Stimulated activated CD8-positive, alpha-beta memory T cell treated with anti-CD3 and anti-CD28 coated beads, Interleukin-4, amount 100 ng/mL, for 1 hour (primary cell): ENCODE data around the gene GCAT.
A peak's percentile ranks its signal among the peaks of the same experiment; 100 is the strongest.

Experiments
- DNase-seq, 2 donors: peaks; one replicate each; pipeline ENCODE4 v3.0.0-alpha.2; 2020; ENCODE audit warnings: low read depth in 2 of 2, low spot score in 1 of 2

Gene GCAT

DNA sequence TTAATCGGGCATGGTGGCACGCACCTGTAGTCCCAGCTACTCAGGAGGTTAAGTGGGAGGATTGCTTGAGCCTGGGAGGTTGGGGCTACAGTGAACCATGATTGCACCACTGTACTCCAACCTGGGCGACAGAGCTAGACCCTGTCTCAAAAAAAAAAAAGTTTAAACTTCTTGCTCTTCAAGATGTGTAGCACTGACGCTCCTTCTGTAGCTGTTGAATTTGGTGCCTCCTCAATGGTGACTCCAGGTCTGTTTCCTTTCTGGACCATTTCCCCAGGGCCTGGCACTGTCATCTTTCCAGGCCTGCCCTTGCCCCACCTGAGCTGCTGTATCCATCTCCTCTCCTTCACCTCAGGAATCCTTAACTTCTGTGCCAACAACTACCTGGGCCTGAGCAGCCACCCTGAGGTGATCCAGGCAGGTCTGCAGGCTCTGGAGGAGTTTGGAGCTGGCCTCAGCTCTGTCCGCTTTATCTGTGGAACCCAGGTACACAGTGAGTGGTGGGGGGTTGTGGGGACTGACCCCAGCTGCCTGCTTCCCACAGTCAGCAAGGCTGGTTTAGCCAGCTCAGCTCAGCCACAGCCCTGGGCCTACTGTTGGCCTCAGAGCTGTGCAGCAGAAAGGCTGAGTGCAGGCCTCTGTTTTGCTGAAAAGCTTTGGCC is 2.1 kb downstream of the GCAT start:
- DNase-seq, result no peak

GRCh38 chr22:37811867-37812266 is 4.1 kb downstream of the GCAT start:
- DNase-seq, result no peak

DNA sequence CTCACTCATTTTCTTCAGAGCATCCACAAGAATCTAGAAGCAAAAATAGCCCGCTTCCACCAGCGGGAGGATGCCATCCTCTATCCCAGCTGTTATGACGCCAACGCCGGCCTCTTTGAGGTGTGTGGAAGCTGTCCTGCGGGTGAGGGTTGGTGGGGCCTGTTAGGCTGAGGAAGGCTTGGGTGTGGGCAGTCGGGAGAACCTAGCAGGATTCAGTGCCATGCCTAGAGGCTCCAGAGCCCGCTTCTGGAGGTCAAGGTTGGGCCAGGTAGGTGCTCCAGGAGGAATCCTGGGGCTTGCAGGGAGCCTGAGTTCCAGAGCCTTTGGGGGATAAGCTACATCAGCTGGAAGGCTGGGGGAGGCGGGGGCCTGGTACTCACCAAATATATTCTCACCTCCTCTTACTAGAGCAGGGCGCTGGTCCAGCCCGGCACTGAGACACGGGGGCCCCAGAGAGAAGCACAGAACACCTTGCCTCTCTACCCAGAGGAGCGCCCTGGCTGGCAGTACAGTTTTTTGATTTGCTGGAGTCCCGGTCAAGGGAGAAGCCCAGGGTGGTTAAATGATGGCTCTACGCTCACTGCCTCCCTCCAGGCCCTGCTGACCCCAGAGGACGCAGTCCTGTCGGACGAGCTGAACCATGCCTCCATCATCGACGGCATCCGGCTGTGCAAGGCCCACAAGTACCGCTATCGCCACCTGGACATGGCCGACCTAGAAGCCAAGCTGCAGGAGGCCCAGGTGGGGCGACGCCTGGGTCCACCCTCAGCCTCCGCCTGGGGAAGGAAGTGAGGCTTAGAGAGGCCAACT is 5.3 kb downstream of the GCAT start:
- DNase-seq, result no peak

DNA sequence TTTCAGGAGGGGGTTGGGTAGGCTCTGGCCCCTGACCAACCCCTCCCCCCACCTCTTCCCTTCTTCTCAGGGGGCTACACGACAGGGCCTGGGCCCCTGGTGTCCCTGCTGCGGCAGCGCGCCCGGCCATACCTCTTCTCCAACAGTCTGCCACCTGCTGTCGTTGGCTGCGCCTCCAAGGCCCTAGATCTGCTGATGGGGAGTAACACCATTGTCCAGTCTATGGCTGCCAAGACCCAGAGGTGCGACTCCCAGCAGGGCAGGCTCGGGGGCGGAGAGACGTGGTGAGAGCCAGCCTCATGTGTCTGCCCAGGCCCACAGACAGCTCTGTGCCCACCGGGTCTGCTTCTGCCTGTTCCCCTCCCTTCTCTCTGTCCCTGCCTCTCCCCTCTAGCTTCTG is 7.9 kb downstream of the GCAT start:
- no peak for DNase-seq

GRCh38 chr22:37816543-37817180 is 8.9 kb downstream of the GCAT start:
- DNase-seq, result no peak

- DNase-seq, result peak; percentile 65 to 71
Measured at GRCh38 chr22:37817705-37818408, 10.1 kb downstream of the GCAT start.

DNA sequence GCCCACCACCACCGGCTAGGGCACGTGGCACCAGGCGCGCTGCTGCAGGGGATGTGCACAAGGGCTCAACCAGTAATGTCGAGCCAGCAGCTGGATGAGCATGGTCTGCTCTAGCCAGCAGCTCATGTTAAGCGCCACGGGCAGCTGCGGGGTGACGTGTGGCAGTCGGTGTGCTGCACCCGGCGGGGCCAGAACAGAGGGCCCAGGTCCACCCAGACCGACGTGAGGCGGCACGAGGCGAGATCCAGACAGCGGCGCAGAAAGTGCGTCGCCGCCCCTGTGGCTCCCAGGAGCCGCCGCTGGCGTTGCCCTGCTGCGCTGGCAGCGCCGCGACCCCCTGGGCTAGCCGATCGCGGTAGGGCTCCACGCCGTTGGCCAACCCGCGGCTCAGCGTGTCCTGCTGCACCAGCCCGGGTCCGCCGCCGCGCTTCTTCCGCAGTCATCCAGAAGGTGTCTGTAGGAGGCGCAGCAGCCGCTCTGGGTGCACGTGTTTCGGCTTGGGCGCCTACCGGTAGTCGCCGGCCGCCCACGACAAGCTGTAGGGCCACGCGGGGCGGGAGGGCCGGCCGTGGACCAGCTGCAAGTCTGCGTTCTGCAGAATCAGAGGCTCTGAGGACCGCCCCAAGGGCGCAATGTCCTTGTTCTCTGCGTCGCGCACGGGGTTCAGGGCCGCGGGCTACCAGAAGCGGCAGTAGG is 10.8 kb downstream of the GCAT start:
- peak in 1 of 2 donors; percentile 27 for DNase-seq

DNA sequence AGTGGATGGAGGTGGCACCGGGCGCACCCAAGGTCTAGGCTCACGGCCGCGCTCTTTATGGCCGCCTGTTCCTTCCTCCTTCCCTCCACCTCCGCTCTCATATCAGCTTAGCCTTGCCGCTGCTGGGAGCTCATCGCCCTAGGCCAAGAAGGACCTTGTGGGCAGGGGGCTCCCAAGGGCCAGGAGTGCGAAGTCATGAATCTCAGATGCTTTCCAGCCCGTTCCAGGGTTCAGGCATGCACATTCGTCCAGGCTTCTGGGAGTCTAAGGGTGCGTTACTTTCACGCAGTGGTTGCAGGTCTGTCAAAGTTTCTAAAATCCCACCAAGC is 11.3 kb downstream of the GCAT start:
- DNase-seq, result no peak

- no peak for DNase-seq
Measured at GRCh38 chr22:37820350-37820749, 12.6 kb downstream of the GCAT start.

DNA sequence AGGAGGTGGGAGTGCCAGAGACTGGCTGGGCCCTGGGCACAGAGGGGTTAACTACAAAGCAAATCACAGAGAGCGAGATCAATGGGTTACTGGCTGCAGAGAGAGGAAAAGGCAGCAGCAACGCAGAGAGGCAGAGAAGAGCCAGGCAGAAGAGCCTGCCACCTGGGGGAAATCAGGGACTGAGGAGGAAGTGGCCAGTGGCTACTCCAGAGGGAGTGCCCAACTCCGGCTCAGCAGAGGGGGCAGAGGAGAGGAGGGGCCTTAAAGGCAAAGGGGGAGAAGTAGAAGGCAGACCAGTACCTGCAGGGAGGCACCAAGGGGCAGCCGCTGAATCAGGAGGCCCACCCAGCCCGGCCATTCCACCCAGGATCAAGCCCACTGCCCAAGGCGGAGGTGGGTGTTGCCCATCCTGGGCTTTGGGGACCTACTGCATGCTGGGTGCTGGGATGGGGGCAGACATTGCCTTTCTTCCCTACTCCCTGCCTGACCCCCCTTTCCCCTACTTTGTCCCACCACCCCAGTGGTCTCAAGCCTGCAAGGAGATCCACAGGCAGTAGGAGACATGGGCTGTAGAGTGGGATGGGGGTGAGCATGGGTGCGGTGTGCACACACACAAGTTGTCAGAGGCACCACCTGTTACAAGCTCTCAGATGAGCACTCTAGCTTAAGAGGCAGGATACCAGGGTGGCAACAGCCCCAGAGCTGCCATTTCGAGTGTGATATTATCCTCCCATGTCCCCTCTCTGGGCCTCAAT is 14.5 kb downstream of the GCAT start:
- DNase-seq, result no peak

DNA sequence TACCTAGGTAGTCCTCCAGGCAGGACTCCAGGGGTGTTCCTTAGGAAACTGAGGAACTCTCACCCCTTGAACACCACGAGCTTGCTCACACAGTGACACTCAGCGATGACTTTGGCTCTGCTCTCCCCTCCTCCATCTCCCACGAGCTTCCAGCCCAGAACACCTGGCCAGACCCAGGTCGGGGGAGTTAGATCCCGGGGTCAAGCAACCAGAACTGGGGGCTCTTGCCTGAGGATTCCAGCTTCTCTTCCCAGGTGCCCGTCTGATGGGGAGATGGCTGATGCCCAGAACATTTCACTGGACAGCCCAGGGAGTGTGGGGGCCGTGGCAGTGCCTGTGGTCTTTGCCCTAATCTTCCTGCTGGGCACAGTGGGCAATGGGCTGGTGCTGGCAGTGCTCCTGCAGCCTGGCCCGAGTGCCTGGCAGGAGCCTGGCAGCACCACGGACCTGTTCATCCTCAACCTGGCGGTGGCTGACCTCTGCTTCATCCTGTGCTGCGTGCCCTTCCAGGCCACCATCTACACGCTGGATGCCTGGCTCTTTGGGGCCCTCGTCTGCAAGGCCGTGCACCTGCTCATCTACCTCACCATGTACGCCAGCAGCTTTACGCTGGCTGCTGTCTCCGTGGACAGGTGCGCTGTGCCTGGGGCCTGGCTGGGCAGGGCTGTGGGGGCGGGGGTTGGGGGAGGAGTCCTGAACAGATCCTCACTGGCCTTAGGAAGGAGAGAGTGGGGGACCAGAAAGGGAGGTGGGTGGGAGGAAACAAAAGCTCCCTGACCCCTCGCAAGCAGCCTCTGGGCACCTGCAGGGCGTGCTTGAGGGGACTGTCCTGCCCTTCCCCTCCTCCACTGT is 15.6 kb downstream of the GCAT start, which contains the start of gene GALR3:
Gene GALR3, plus strand, starts transcription at position 249 of the 852 bp plus-strand sequence. Its CDS starts 25 bp downstream, at position 274.
- DNase-seq, result no peak

- no peak for DNase-seq
Measured at GRCh38 chr22:37824674-37825641, 17.2 kb downstream of the GCAT start.

DNA sequence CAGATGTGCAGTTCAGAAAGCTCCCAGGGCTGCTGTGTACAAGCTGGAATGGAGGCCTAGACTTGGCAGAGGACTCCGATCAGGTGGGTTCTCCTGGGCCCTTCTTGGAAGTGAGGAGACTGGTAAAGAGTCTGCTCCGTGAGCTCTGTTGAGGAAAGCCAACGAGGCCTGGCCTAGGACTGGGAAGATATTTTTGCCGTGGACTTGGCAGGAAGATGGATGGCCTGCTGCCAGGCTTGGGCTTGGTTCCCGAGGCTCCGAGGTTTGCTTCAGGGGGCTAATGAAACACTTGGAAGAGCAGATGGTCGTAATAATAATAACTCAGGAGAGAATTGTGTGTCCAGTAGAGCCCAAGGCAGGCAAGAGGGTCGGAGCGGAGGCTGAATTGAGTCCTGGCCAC is 19.3 kb downstream of the GCAT start:
- DNase-seq, result no peak

- DNase-seq, result no peak
Measured at GRCh38 chr22:37830093-37830842, 22.5 kb downstream of the GCAT start.

DNA sequence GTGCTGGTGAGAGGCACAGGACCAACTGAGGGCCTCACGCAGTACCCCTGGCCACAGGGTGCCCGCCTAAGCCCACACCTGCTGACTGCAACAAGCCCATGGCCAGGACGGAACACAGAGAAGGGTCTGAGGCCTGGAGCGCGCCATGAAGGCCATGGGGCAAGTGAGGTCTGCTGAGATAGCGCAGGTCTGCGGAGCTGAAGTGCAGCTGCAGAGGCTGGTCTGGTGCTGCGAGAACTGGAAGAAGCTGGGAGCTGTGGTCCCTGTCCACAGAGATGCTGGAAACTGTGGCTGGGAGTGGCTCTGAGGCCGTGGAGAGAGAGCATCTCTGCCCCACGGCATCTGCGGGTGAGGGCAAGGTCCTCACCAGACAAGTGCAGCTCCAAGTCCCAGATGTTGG is 23.7 kb downstream of the GCAT start:
- DNase-seq, result no peak

GRCh38 chr22:37832022-37832857 is 24.5 kb downstream of the GCAT start:
- DNase-seq, result no peak
